Mesothelial cell of epicardium (in vitro differentiated cells): ENCODE data around the gene ALG8. TPM values are rescaled to one million over a fixed set of nuclear protein-coding genes. Genes with fewer than 3 reads are reported as not detected.

Source experiments
- total RNA-seq: library from RNA; stranded (reverse); gene quantifications from 3 replicates; pipeline ENCODE4 v1.2.1, GENCODE V29; 2021

The ALG8 gene
- total RNA-seq, 1 donor from 2014 or later = 63.0 TPM

Other genes with a start within 250 kb of the ALG8 start
- 44.4 to 48.3 TPM (median 44.7 TPM) in 3 replicates for gene INTS4, start 145.0 kb downstream of the ALG8 start, total RNA-seq
- gene KCTD14, start 116.3 kb downstream of the ALG8 start, total RNA-seq = 5.4 to 6.4 TPM (median 5.4 TPM) in 3 replicates
- gene THRSP, start 75.8 kb downstream of the ALG8 start, total RNA-seq = 0.31 to 0.38 TPM (median 0.32 TPM) in 3 replicates
- gene NDUFC2, start 59.8 kb downstream of the ALG8 start, total RNA-seq = 169 to 171 TPM (median 169 TPM) in 3 replicates
- gene KCTD21, start 49.0 kb upstream of the ALG8 start, total RNA-seq = 5.1 to 7.2 TPM (median 5.2 TPM) in 3 replicates
- gene USP35, start 49.3 kb upstream of the ALG8 start, total RNA-seq = 12.3 to 13.4 TPM (median 13.2 TPM) in 3 replicates